ENCODE data around the gene KLLN.

Gene KLLN

DNA sequence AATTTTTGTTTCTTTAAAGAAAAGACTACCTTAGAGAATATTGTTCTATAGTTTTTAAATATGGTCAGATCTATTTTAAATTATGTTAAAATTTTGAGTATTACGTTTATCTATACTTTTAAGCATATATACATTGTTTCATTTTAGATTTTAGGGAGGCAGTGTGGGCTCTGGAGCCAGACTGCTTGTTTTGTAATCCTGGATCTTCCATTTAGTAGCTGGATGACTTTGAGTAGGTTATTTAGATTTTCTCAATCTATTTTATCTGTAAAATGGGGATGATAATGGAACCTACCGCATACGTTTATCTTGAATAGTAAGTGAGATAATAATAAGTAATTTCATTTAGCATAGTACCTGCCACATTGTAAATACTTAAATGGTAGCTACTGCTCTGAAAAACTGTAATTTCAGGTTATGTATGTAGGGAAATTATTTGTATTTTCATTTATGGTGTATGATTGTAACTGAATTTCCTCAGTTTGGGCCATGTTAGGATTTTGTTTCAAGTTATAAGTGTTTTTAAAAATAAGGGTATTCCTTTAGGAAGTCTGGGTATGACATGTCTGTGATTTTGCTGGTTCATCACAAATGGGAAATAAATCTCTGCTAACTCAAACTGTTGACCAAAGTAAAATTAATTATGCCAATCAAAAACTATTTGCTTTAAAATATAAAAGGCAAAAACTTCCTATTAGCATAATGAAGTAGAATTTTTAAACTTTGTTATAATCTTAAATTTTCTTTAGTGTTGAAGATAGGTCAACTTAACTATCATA is 6.6 kb upstream of the KLLN start:
- TF ChIP-seq, protein P1, sequence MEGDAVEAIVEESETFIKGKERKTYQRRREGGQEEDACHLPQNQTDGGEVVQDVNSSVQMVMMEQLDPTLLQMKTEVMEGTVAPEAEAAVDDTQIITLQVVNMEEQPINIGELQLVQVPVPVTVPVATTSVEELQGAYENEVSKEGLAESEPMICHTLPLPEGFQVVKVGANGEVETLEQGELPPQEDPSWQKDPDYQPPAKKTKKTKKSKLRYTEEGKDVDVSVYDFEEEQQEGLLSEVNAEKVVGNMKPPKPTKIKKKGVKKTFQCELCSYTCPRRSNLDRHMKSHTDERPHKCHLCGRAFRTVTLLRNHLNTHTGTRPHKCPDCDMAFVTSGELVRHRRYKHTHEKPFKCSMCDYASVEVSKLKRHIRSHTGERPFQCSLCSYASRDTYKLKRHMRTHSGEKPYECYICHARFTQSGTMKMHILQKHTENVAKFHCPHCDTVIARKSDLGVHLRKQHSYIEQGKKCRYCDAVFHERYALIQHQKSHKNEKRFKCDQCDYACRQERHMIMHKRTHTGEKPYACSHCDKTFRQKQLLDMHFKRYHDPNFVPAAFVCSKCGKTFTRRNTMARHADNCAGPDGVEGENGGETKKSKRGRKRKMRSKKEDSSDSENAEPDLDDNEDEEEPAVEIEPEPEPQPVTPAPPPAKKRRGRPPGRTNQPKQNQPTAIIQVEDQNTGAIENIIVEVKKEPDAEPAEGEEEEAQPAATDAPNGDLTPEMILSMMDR (conservative IDR thresholded peaks at IDR 0.05) = no peak
- H3K27ac ChIP-seq = no peak overlapping the region; the same call in 1 of the 2 replicates

DNA sequence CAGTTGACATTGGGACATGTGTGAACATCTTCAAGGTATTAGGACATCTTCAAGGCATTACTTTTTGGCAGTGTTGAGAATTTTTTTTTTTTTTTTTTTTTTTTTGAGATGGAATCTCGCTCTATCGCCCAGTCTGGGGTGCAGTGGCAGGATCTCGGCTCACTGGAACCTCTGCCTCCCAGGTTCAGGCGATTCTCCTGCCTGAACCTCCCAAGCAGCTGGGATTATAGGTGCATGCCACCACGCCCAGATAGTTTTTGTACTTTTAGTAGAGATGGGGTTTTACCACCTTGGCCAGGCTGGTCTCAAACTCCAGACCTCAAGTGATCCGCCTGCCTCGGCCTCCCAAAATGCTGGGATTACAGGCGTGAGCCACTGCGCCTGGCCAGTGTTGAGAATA is 5.8 kb upstream of the KLLN start:
- H3K27ac ChIP-seq = peak overlapping the region; percentile 98; the same call in 1 of the 2 replicates

DNA sequence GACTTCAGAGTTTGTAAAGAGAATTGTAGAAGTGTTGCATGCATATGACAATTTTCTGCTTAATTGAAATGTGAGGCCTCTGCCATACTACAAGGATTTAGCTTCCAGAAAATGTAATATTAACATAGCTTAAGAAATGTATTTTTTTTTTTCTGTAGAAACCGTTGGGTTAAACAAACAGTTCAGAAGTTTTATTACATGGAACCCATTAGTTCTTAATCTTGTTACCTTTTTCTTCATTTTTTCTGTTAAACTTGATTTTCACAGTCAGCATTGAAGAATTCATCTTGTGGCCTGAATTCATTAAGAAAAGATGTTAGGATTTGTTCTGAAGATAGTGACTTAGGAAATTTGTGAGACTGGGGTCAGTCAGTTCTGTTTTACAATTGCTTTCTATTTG is 4.9 kb upstream of the KLLN start:
- TF ChIP-seq, protein P1 (conservative IDR thresholded peaks at IDR 0.05) = no peak
- peak overlapping the region; percentile 98; the same call in 1 of the 2 replicates for H3K27ac ChIP-seq

DNA sequence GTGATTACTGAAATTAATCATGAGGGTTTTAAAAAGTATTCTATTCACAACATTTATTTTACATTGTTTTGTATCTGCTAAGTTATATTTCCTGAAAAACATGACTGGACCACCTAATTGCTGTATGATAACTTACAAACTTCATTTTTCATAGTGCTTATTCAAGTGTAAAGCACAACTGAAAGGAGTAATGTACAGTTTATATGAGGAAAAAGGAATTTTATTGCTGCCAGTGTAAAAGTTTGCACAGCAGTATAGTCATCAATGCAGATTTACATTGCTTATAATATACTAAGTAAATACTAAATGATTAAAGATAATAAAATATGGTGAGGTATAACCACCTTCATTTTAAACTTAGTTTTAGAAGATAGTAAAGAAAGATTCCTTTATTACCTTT is 4.1 kb upstream of the KLLN start:
- TF ChIP-seq, protein P1 (conservative IDR thresholded peaks at IDR 0.05) = no peak
- H3K27ac ChIP-seq = peak overlapping the region; percentile 98; the same call in 1 of the 2 replicates

DNA sequence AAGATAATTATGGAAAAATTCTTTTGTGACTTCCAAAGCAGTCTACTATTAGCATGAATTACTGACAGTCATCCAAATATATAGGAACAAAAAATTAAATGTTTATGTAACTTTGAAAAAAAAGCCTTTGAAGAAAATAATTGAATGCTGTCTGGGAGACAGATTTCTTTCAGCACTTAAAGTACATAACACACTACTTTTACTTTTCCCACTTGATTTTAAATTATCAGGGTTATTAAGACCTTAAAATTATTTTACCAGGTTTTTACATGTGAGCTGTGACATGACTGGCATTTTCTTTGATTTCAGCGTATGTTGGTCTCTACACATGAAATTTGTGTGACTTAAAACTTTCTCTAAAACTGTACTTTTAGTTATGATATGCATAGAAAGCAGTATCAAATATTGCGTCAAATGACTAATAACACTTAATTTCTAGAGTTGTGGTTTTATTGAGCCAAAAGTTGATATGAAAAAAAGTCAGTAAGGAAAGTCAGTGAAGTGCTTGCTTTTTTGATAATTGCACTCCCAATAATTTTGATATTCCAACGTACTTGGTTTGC is 3.2 kb upstream of the KLLN start:
- TF ChIP-seq, protein P1 (conservative IDR thresholded peaks at IDR 0.05) = no peak
- H3K27ac ChIP-seq = peak overlapping the region; percentile 98; the same call in 1 of the 2 replicates

DNA sequence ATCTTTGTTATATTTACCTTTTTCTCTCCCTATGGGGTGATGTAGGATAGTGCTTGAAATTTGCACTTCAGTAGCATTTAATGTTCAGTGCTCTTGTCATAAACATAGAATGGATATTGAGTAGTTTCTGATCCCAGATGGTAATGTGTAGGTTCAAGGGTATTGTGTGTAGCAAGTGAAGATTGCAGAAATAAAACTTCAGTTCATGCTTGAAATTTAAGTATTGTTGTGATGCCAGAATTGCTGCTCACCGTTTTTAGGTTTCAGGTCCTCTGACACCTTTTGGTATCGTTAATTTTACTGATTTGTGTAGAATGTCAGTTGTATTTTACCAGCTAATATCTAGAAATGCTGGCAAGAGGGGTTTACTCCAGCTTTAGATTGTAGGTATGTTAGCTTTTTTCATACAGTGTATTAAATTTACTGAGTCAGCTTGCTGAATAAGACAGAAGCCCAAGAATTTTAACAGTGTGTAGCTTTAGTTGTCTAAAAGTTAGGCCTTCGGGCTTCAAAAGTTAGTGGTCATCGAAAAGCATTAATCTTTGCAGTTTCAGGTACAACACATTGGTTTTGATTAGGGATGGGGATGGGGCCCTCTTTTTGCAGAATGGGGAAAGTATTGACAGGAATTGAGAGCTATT is 2.0 kb upstream of the KLLN start:
- peak overlapping the region; percentile 98 for H3K27ac ChIP-seq
- TF ChIP-seq, protein P1 (conservative IDR thresholded peaks at IDR 0.05) = no peak

DNA sequence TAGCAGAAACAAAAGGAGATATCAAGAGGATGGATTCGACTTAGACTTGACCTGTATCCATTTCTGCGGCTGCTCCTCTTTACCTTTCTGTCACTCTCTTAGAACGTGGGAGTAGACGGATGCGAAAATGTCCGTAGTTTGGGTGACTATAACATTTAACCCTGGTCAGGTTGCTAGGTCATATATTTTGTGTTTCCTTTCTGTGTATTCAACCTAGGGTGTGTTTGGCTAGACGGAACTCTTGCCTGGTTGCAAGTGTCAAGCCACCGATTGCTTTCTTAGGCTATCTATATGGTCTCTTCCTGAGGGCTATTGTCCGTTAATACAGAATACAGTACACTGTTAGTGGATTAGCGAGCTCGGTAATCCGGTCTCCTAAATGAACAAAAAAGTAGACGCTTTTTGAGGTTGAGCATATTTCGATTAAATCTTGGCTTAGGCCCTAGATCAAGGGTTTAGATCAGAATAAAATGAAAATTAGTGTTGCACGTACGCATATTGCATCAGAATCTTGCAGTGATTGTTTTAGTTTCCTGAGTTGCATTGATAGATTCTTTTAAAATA is 1.2 kb upstream of the KLLN start:
- TF ChIP-seq, protein P1 (conservative IDR thresholded peaks at IDR 0.05) = no peak
- peak overlapping the region; percentile 98 for H3K27ac ChIP-seq

DNA sequence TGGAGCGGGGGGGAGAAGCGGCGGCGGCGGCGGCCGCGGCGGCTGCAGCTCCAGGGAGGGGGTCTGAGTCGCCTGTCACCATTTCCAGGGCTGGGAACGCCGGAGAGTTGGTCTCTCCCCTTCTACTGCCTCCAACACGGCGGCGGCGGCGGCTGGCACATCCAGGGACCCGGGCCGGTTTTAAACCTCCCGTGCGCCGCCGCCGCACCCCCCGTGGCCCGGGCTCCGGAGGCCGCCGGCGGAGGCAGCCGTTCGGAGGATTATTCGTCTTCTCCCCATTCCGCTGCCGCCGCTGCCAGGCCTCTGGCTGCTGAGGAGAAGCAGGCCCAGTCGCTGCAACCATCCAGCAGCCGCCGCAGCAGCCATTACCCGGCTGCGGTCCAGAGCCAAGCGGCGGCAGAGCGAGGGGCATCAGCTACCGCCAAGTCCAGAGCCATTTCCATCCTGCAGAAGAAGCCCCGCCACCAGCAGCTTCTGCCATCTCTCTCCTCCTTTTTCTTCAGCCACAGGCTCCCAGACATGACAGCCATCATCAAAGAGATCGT is 690 bp upstream of the KLLN start:
- H3K27ac ChIP-seq = peak overlapping the region; percentile 98

Data from VCaP (cell line).